GM19025 (cell line): ENCODE results near the gene UNK.
"Not testable (repeated sequence)": the region's sequence is repeated elsewhere in the genome, so short reads cannot be mapped to it uniquely, and the experiment has no call there.

ENCODE experiments used
- ATAC-seq: cut with Tn5 transposase; IDR thresholded peaks from one replicate; pipeline ENCODE4 v1.9.1; 2021; ENCODE audit warnings: mild to moderate bottlenecking, low read depth, moderate library complexity; ENCODE audit not compliant: unreplicated experiment

UNK gene

GRCh38 chr17:75865404-75866188, 81.0 kb downstream of the UNK start:
- not testable (repeated sequence) for ATAC-seq

- not testable (repeated sequence) for ATAC-seq
Measured at GRCh38 chr17:75868730-75869281, 84.2 kb downstream of the UNK start.

GRCh38 chr17:75869282-75870141, 84.9 kb downstream of the UNK start:
- no peak for ATAC-seq

GRCh38 chr17:75870228-75870627, 85.6 kb downstream of the UNK start:
- not testable (repeated sequence) for ATAC-seq

- no peak for ATAC-seq
Measured at GRCh38 chr17:75872434-75873351, 88.1 kb downstream of the UNK start.

GRCh38 chr17:75873587-75874322, 89.1 kb downstream of the UNK start:
- ATAC-seq = no peak

GRCh38 chr17:75874323-75875181, 89.9 kb downstream of the UNK start:
- ATAC-seq = no peak
